ENCODE results near the gene APOE. TPM values are rescaled to one million over a fixed set of nuclear protein-coding genes. Genes with fewer than 3 reads are reported as not detected.
"Not testable (repeated sequence)": the region's sequence is repeated elsewhere in the genome, so short reads cannot be mapped to it uniquely, and the experiment has no call there.

Gene APOE
- polyA plus RNA-seq, 3 donors: 280 to 456 (median 412) TPM

GRCh38 chr19:44925114-44925891, 19.7 kb downstream of the APOE start:
- DNase-seq (ENCODE audit: extremely low read depth in 1 of 11, low read depth in 9 of 11, low spot score in 4 of 11): no peak

- DNase-seq (ENCODE audit: extremely low read depth in 1 of 11, low read depth in 9 of 11, low spot score in 4 of 11): not testable (repeated sequence)
Measured at GRCh38 chr19:44926245-44927077, 20.9 kb downstream of the APOE start.

DNA sequence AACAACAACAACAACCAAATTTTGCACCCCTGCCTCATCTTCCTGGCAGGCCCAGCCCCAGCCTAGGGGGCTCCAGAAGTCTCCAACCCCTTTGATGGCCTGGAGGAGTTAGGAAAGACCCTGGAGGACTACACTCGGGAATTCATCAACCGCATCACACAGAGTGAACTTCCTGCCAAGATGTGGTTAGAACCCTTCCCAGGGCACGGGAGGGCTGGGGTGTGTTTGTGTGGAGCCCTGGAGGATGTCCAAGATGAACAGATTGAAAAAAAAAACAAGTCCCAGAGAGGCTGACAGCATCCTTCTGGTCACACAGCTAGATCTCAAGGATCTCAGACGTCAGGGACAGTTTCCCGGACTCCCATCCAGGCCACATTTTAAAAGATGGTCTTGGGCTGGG, 22.1 kb downstream of the APOE start:
- no peak for DNase-seq (ENCODE audit: extremely low read depth in 1 of 11, low read depth in 9 of 11, low spot score in 4 of 11)

DNA sequence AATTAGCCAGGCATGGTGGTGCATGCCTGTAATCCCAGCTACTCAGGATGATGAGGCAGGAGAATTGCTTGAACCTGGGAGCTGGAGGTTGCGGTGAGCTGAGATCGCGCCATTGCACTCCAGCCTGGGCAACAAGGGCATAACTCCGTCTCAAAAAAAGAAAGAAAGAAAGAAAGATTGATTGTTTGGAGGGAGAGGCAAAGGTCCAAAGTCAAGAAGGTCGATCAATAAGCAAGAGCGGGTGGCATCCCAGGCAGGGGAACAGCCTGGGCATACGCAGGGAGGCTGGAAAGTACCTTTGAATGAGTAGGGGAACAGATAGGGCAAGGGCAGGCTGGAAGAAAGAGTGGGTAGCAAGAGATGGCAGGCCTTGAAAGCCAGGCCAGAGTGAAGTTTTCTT, 24.5 kb downstream of the APOE start:
- no peak for DNase-seq (ENCODE audit: extremely low read depth in 1 of 11, low read depth in 9 of 11, low spot score in 4 of 11)

- no peak for DNase-seq (ENCODE audit: extremely low read depth in 1 of 11, low read depth in 9 of 11, low spot score in 4 of 11)
Measured at GRCh38 chr19:44931541-44931940, 25.9 kb downstream of the APOE start.

DNA sequence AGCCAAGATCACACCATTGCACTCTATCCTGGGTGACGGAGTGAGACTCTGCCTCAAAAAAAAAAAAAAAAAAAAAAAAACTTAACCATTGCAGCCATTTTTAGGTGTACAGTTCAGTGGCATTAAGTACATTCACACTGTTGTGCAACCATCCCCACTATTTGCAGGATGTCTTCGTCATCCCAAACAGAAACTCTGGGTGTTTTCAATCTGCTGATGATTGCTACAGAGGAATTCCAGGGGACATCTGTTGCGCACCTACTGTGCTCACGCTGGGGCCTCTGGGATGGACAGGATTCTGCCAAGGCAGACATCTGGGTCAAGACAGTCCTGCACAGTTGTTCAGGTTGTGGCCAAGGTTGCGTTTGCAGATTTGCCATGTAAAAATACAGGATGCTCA, 34.1 kb downstream of the APOE start:
- DNase-seq (ENCODE audit: extremely low read depth in 1 of 11, low read depth in 9 of 11, low spot score in 4 of 11): no peak

DNA sequence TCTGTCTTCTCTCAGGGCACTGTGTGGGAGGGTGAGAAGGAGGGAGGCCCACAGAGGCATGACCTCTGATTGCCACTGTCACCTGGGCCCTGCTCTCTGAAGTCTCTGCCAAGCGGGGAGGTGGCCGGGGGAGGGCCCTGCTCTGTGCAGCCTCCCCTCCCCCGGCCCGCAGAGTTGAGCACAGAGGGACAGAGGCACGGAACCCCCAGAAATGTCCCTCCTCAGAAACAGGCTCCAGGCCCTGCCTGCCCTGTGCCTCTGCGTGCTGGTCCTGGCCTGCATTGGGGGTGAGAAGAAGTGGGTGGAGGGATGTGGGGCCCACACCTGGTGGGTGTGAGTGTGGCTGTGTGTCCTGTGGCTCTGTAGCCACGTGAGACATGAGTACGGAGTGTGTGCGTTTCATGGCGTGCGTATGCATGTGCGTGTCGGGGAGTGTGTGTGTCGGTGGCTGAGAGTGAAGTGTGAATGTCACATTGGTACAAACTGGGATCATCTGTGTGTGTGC, 36.5 kb downstream of the APOE start, which contains the start of gene APOC4:
Gene APOC4 (plus strand): TSS at position 171 of the 505 bp plus-strand sequence. CDS start 41 bp downstream, at position 212.
- DNase-seq (ENCODE audit: extremely low read depth in 1 of 11, low read depth in 9 of 11, low spot score in 4 of 11): no peak

- DNase-seq (ENCODE audit: extremely low read depth in 1 of 11, low read depth in 9 of 11, low spot score in 4 of 11): no peak
Measured at GRCh38 chr19:44943801-44944249, 38.2 kb downstream of the APOE start.

DNA sequence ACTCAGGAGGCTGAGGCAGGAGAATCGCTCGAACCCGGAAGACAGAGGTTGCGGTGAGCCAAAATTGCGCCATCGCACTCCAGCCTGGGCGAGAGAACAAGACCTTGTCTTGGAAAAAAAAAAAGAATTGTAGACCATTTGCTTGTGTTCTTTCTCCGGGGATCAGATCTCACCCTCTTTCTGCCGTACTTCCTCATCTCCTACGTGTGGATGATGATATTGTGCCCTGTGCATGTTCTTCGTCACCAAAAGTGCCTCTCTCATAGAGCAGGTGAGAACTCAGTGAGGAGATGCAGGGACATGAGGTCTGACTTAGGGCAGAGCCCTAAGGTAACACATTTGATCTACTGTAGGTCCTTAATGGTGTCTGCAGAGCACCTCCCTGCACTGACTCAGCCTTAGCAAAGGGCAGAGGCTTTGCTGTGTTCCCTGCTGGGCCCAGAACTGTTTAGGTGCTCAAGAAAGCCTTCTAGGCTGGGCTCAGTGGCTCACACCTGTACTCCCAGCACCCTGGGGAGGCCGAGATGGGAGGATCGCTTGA, 41.5 kb downstream of the APOE start:
- DNase-seq (ENCODE audit: extremely low read depth in 1 of 11, low read depth in 9 of 11, low spot score in 4 of 11): no peak

DNA sequence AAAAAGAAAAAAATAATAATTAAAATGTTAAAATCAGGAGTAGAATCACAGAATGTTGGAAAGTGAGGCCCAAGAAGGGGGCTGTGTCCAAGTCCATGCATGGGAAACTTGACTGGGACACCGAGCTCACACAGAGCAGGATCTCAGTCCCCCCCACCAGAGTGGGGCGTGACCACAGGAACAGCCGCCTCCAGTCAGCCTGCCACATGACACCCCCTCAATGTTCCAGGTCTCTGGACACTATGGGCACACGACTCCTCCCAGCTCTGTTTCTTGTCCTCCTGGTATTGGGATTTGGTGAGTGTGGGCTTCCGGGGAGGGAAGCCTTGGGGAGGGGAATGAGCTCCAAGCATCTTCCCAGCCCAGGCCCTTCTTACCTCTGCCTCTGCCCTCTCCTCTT, 42.6 kb downstream of the APOE start:
- no peak for DNase-seq (ENCODE audit: extremely low read depth in 1 of 11, low read depth in 9 of 11, low spot score in 4 of 11)

DNA sequence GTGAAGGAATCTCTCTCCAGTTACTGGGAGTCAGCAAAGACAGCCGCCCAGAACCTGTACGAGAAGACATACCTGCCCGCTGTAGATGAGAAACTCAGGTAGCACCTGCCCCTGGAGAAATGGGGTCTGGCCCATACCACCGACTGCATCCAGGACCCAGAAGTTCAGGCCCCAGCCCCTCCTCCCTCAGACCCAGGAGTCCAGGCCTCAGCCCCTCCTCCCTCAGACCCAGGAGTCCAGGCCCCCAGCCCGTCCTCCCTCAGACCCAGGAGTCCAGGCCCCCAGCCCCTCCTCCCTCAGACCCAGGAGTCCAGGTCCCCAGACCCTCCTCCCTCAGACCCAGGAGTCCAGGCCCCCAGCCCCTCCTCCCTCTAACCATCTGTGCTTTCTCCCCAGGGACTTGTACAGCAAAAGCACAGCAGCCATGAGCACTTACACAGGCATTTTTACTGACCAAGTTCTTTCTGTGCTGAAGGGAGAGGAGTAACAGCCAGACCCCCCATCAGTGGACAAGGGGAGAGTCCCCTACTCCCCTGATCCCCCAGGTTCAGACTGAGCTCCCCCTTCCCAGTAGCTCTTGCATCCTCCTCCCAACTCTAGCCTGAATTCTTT, 43.3 kb downstream of the APOE start:
- DNase-seq (ENCODE audit: extremely low read depth in 1 of 11, low read depth in 9 of 11, low spot score in 4 of 11): no peak

DNA sequence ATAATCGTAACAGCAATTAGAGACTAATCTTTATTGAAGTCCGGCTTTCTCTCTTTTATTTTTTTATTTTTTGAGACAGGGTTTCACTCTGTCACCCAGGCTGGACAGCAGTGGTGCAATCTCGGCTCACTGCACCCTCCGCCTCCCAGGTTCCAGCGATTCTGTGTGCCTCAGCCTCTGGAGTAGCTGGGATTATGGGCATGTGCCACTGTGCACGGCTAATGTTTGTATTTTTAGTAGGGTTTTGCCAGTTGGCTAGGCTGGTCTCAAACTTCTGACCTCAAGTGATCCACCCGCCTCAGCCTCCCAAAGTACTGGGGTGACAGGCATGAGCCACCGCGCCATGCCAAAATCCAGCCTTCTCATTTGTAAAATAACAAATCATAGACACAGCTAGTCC, 44.0 kb downstream of the APOE start:
- no peak for DNase-seq (ENCODE audit: extremely low read depth in 1 of 11, low read depth in 9 of 11, low spot score in 4 of 11)

DNA sequence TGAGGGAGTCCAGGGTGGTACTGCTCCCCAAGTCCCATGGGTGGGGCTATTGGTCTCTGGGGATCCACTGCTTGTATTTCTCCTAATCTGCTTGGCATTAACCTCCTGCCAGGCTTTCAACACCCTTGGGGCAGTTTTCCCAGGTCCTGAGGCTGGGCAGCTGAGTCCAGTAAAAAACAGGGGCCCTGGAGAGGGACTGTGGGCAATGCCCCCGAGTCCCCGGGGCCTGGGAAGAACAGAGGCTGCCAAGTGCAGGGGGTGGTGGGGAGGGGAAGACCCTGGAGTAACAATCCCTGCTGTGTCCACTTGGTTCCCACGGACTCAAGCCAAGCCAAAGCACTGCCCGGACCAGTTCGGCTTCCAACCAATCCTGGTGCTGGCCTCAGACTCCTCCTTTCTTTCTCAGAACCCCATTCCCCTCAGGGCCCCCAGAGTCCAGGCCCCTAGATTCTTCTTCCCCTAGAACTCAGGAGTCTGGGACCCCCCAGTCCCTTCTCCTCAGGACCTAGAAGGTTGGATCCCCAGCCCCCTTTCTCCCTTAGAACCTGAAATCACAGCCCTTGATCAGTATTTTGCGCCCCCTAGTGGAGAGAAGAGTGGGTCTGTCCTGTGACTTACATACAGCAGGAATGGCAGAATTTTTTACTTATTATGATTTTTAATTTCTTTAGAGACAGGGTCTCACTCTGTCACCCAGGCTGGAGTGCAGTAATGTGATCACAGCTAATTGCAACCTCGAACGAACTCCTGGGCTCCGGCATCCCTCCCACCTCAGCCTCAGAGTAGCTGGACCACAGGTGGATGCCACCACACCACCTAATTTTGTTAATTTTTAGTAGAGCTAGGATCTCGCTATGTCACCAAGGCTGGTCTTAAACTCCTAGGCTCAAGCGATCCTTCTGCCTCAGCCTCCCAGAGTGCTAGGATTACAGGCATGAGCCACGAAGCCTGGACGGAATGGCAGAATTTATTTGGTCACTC, 45.9 kb downstream of the APOE start:
- DNase-seq (ENCODE audit: extremely low read depth in 1 of 11, low read depth in 9 of 11, low spot score in 4 of 11): peak; percentile 50 to 82 (median 70)

DNA sequence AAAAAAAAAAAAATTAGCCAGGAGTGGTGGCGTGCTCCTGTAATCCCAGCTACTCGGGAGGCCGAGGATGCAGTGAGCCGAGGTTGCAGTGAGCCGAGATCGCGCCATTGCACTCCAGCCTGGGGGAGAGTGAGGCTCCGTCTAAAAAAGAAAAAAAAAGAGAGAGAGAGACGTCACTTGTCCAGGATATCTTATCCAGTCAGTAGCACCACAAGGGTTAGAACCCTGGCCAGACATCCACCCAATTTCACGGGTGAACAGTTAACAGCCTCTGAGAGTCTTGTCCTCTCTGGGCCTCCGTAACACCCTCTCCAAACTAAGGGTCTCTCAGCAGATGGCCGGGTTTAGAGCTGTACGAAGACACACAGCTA, 48.7 kb downstream of the APOE start:
- DNase-seq (ENCODE audit: extremely low read depth in 1 of 11, low read depth in 9 of 11, low spot score in 4 of 11): no peak

GRCh38 chr19:44954649-44955504, 49.3 kb downstream of the APOE start, which contains the start of gene CLPTM1:
CLPTM1 (plus strand) TSS chr19:44955380; CDS start chr19:44955396, 16 bp downstream.
- peak; percentile 88 to 99 (median 95) for DNase-seq (ENCODE audit: extremely low read depth in 1 of 11, low read depth in 9 of 11, low spot score in 4 of 11)

DNA sequence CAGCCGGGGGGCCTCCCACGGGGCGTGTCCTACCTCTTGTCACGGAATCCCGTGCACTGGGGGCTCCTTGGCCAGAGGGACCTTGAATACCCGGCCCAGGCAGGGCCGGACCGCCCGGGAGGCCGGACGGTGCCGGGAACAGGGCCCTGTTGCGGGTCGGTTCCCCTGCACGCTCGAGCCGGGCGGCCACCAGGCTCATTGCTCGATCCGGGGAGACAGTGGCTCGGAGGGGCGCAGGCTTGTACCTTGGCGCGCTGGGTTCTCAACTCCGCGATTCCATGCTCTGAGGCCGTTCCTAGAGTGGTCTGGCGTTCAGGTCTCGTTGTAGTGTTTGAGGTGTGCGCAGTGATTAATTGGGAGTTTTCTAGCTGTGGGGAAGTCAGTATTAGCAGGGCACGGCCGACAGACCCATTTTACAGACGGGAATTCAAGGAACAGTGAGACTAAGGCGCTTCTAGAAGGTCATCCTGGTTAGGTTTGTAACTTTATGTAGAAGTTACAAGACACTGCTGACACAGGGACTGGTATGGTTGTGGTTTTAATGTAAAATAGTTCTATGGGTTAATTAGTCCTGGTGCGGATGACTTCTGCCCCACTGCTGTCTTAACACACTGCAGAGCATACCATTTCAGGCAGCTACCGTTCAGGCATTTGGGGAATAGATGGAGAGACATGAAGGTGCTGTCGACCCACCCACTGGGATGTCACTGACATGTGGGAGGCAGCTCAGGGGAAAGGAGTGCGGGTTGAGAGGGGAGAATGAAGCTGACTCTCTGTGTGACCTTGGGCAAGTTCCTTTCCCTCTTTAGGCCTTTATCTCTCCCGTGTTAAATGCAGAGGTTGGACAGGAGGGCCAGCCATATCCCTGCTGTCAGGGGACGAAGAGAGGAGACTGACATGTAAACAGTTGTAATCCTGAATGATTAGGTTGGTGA, 50.2 kb downstream of the APOE start:
- no peak for DNase-seq (ENCODE audit: extremely low read depth in 1 of 11, low read depth in 9 of 11, low spot score in 4 of 11)
